Measurements from ENCODE around the gene FOXP3. TPM values are rescaled to one million over a fixed set of nuclear protein-coding genes. Genes with fewer than 3 reads are reported as not detected.

FOXP3 gene
- total and polyA plus RNA-seq, 11 donors: 0.11 to 1.4 TPM; not detected in 9

DNA sequence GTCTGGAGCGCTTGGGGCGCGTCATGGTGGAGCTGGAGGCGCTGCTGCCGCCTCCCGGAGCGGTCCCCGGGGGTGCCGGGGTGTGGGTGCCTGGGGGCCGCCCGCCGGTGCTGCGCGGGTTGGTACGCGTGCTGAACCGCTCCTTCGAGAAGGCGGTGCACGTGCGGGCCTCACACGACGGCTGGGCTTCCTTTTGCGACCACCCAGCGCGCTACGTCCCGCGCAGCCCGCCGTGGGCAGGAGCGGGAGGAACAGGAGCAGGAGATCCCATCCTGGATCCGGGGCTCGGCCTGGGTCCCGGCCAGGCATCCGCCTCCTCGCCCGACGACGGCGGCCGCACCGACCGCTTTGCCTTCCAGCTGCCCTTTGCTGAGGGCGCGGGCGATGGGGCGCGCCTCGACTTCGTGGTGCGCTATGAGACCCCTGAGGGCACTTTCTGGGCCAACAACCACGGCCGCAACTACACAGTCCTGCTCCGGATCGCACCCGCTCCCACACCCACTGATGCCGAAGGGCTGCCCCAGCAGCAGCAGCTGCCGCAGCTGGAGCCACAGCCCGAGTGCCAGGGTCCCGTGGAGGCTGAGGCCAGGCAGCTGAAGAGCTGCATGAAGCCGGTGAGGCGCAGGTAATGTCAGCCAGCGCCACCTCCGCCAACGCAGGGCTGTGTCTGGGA lies 5.9 kb upstream of the FOXP3 start:
- no peak for ATAC-seq

DNA sequence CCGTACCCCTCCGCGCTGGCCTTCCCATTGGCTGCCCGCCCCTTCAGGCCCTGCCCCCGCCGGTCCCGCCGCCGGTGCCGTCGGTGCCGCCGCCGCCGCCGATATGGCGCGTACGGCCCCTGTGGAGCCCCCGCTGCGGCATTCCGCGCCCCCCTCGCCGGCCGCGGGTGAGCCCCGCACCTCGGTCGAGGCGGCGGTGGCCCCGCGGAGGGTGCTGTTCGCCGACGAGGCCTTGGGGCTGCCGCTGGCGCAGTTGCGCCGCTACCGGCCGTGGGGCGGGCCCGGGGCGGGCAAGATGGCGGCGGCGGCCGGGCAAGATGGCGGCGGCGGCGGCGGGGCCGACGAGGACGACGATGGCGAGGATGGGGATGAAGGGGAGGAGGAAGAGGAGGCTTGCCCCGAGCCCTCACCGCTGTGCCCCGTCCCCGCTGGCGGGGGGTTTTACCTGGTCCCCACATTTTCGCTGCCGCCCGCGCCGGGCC lies 5.3 kb upstream of the FOXP3 start, which contains the start of gene PPP1R3F:
Gene PPP1R3F (plus strand): TSS at position 27 of the 482 bp plus-strand sequence. CDS start 77 bp downstream, at position 104.
- Histone ChIP-seq H3K4me1 (peaks cover 0 to 34% (median 17%) of the 10 kb centered on the region in 12 donors), H3K4me3 (peak within 1 kb of the TSS; percentile 34 to 93 (median 74)), H3K36me3 (no peaks in the 10 kb centered on the region), H3K27me3 (peaks cover 0 to 6% (median 0%) of the 10 kb centered on the region in 9 donors), H3K27ac (peak within 1 kb of the TSS; percentile 85 to 98 (median 90)), H3K9me3 (no peaks in the 10 kb centered on the region)
- ATAC-seq: peak in 2 of 4 donors; percentile 4 to 21
- no peak for DNase-seq
- intact Hi-C loops (cut with DNase I): loop anchor here in 5 of 10 donors (5.0 to 10.0 kb wide), 4 partner anchors 65 to 78 kb away; partner anchors contain the start of gene SYP (in 1 of the 5)
- WGBS, 4 donors: 0 to 49% (median 22%) methylated on average over 58 to 70 of the region's 70 CpGs
- peak in 1 of 2 donors; percentile 52 for TF ChIP-seq POLR2A (IDR thresholded peaks at IDR 0.05)
- TF ChIP-seq, protein P1, sequence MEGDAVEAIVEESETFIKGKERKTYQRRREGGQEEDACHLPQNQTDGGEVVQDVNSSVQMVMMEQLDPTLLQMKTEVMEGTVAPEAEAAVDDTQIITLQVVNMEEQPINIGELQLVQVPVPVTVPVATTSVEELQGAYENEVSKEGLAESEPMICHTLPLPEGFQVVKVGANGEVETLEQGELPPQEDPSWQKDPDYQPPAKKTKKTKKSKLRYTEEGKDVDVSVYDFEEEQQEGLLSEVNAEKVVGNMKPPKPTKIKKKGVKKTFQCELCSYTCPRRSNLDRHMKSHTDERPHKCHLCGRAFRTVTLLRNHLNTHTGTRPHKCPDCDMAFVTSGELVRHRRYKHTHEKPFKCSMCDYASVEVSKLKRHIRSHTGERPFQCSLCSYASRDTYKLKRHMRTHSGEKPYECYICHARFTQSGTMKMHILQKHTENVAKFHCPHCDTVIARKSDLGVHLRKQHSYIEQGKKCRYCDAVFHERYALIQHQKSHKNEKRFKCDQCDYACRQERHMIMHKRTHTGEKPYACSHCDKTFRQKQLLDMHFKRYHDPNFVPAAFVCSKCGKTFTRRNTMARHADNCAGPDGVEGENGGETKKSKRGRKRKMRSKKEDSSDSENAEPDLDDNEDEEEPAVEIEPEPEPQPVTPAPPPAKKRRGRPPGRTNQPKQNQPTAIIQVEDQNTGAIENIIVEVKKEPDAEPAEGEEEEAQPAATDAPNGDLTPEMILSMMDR (IDR thresholded peaks at IDR 0.05): no peak

More for the DNA sequence above, 5.9 kb upstream of the FOXP3 start:
- Histone ChIP-seq H3K27ac (peak overlapping the region; percentile 85 to 98 (median 90)), H3K27me3 (peaks cover 0 to 6% (median 0%) of the 10 kb centered on the region in 9 donors), H3K36me3 (no peaks in the 10 kb centered on the region), H3K9me3 (no peaks in the 10 kb centered on the region), H3K4me3 (peak overlapping the region; percentile 34 to 93 (median 74)), H3K4me1 (peaks cover 0 to 34% (median 17%) of the 10 kb centered on the region in 12 donors)
- TF ChIP-seq, protein P1 (IDR thresholded peaks at IDR 0.05): no peak
- TF ChIP-seq POLR2A (IDR thresholded peaks at IDR 0.05): no peak
- intact Hi-C loops (cut with DNase I): loop anchor here in 2 of 10 donors (5.0 to 10.0 kb wide), 2 partner anchors 73 to 76 kb away; no protein-coding TSS in a partner anchor
- peak in 1 of 5 donors; percentile 18 for DNase-seq
- 40 to 84% (median 59%) methylated on average over 17 to 66 of the region's 66 CpGs for WGBS, 4 donors

DNA sequence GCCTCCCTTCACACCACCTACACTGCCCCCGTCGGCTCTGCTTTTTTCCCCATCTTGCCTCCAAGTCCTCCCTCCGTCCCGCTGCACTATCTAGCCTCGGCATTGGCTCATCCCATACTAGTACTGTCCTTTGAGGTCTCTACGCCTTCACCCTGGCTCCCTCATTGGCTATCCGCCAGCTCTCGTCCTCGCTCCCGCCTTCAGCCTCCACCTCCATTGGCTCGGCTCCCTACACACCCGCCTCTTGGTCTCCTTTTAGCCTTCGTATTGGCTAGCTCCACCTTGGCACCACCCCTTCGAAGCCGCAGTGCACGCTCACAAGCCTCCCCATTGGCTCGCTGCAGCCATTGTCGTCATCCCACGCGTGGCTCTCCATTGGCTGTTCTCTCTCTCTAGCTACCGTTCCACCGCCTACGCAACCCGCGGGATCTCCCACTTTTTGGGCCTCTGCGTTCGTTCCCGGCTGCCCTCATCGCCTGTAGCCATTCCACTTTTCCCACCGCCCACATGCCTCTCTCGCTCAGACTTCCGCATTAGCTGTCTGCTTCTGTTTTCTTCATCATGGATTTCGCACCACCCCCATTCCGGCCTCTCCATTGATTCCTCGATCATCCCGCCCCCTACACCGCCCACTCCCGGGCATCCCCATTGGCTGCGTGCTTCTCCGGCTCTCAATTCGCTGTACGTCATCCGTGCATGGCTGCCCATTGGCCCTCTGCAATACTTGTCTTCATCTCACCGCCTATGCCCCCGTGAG lies 4.7 kb upstream of the FOXP3 start:
- intact Hi-C loops (cut with DNase I): loop anchor here in 3 of 10 donors (5.0 to 10.0 kb wide), 3 partner anchors 64 to 77 kb away; partner anchors contain the start of gene SYP (in 1 of the 3)
- peak overlapping the region; percentile 29 to 93 (median 74) for H3K4me3 ChIP-seq
- WGBS, 4 donors: 0 to 52% (median 23%) methylated on average over 45 of the region's 45 CpGs

More for the DNA sequence above, 4.7 kb upstream of the FOXP3 start:
- TF ChIP-seq, protein P1 (IDR thresholded peaks at IDR 0.05): no peak
- peak in 1 of 2 donors; percentile 73 for TF ChIP-seq POLR2A (IDR thresholded peaks at IDR 0.05)
- H3K27ac ChIP-seq: peak overlapping the region; percentile 85 to 98 (median 90)
- ATAC-seq (peak; percentile 94 to 98 (median 96)), DNase-seq (peak; percentile 96 to 98 (median 97))
- H3K9me3 ChIP-seq: no peaks in the 10 kb centered on the region
- H3K4me1 ChIP-seq: peaks cover 0 to 34% (median 17%) of the 10 kb centered on the region in 12 donors
- no peaks in the 10 kb centered on the region for H3K27me3 ChIP-seq
- no peaks in the 10 kb centered on the region for H3K36me3 ChIP-seq
